ENCODE data around the gene INHBB.

INHBB gene

GRCh38 chr2:120357768-120358167 lies 11.8 kb downstream of the INHBB start:
- no peak for DNase-seq (ENCODE audit: low spot score)

GRCh38 chr2:120358734-120359465 lies 13.0 kb downstream of the INHBB start:
- DNase-seq (ENCODE audit: low spot score): no peak

- DNase-seq (ENCODE audit: low spot score): no peak
Measured at GRCh38 chr2:120360307-120360855, 14.4 kb downstream of the INHBB start.

GRCh38 chr2:120362926-120363325 lies 17.0 kb downstream of the INHBB start:
- DNase-seq (ENCODE audit: low spot score): no peak

GRCh38 chr2:120365236-120365793 lies 19.4 kb downstream of the INHBB start:
- DNase-seq (ENCODE audit: low spot score): no peak

GRCh38 chr2:120366698-120367097 lies 20.8 kb downstream of the INHBB start:
- DNase-seq (ENCODE audit: low spot score): no peak

GRCh38 chr2:120367221-120367620 lies 21.3 kb downstream of the INHBB start:
- no peak for DNase-seq (ENCODE audit: low spot score)

- DNase-seq (ENCODE audit: low spot score): no peak
Measured at GRCh38 chr2:120367649-120368048, 21.7 kb downstream of the INHBB start.

GRCh38 chr2:120368086-120368485 lies 22.1 kb downstream of the INHBB start:
- DNase-seq (ENCODE audit: low spot score): no peak

GRCh38 chr2:120369250-120369649 lies 23.3 kb downstream of the INHBB start:
- DNase-seq (ENCODE audit: low spot score): no peak

- DNase-seq (ENCODE audit: low spot score): no peak
Measured at GRCh38 chr2:120371969-120372625, 26.2 kb downstream of the INHBB start.

- DNase-seq (ENCODE audit: low spot score): no peak
Measured at GRCh38 chr2:120372816-120373215, 26.9 kb downstream of the INHBB start.

GRCh38 chr2:120373424-120373823 lies 27.5 kb downstream of the INHBB start:
- no peak for DNase-seq (ENCODE audit: low spot score)

GRCh38 chr2:120374821-120375220 lies 28.9 kb downstream of the INHBB start:
- no peak for DNase-seq (ENCODE audit: low spot score)

- DNase-seq (ENCODE audit: low spot score): no peak
Measured at GRCh38 chr2:120375251-120376020, 29.5 kb downstream of the INHBB start.

GRCh38 chr2:120376101-120376500 lies 30.2 kb downstream of the INHBB start:
- DNase-seq (ENCODE audit: low spot score): no peak

- no peak for DNase-seq (ENCODE audit: low spot score)
Measured at GRCh38 chr2:120376679-120377640, 31.0 kb downstream of the INHBB start.

GRCh38 chr2:120378605-120379004 lies 32.7 kb downstream of the INHBB start:
- no peak for DNase-seq (ENCODE audit: low spot score)

GRCh38 chr2:120379916-120380893 lies 34.3 kb downstream of the INHBB start:
- no peak for DNase-seq (ENCODE audit: low spot score)

- DNase-seq (ENCODE audit: low spot score): no peak
Measured at GRCh38 chr2:120381192-120381591, 35.3 kb downstream of the INHBB start.
